Hypothalamus (tissue), 51 donors: Measurements from ENCODE around the gene WASF1.

Experiments used
- DNase-seq, 51 donors: peaks; one replicate each; lab custom pipeline; 2025; lab: John Stamatoyannopoulos, UW

Gene WASF1

GRCh38 chr6:110179406-110180227 lies at the start of gene WASF1:
WASF1 (minus strand) TSS chr6:110179670; CDS start chr6:110127601, 52,069 bp downstream.
- DNase-seq: peak; percentile 65 to 99 (median 92)

GRCh38 chr6:110226261-110226660 lies 46.8 kb upstream of the WASF1 start:
- no peak for DNase-seq

- DNase-seq: no peak
These were observed 42.3 kb upstream of the WASF1 start for GRCh38 chr6:110221738-110222137.

- DNase-seq: peak in 2 of 51 donors; percentile 4 to 32
These were observed 37.8 kb upstream of the WASF1 start for GRCh38 chr6:110217266-110217665.

- peak in 1 of 51 donors; percentile 39 for DNase-seq
These were observed 36.7 kb upstream of the WASF1 start for GRCh38 chr6:110216140-110216539.

GRCh38 chr6:110214338-110214737 lies 34.9 kb upstream of the WASF1 start:
- no peak for DNase-seq

- DNase-seq: no peak
These were observed 32.3 kb upstream of the WASF1 start for GRCh38 chr6:110211753-110212152.

- no peak for DNase-seq
These were observed 28.2 kb upstream of the WASF1 start for GRCh38 chr6:110207652-110208051.

GRCh38 chr6:110201151-110201884 lies 21.8 kb upstream of the WASF1 start:
- DNase-seq: no peak

- no peak for DNase-seq
These were observed 19.1 kb upstream of the WASF1 start for GRCh38 chr6:110198561-110198960.

- no peak for DNase-seq
These were observed 17.4 kb upstream of the WASF1 start for GRCh38 chr6:110196874-110197273.

GRCh38 chr6:110195639-110196038 lies 16.2 kb upstream of the WASF1 start:
- DNase-seq: no peak

- no peak for DNase-seq
These were observed 12.0 kb upstream of the WASF1 start for GRCh38 chr6:110191477-110191876.

- no peak for DNase-seq
These were observed 11.3 kb upstream of the WASF1 start for GRCh38 chr6:110190726-110191125.

GRCh38 chr6:110188791-110189190 lies 9.3 kb upstream of the WASF1 start:
- DNase-seq: no peak

GRCh38 chr6:110185879-110186278 lies 6.4 kb upstream of the WASF1 start:
- DNase-seq: no peak

GRCh38 chr6:110183292-110183885 lies 3.9 kb upstream of the WASF1 start:
- no peak for DNase-seq

GRCh38 chr6:110181131-110182030 lies 1.9 kb upstream of the WASF1 start:
- peak in 2 of 51 donors; percentile 8 to 11 for DNase-seq

GRCh38 chr6:110180228-110181008 lies 948 bp upstream of the WASF1 start, which contains the start of gene CDC40:
CDC40 (plus strand) TSS chr6:110180427; CDS start chr6:110180445, 18 bp downstream.
- DNase-seq: peak in 50 of 51 donors; percentile 12 to 94 (median 60)
